Upper lobe of right lung (tissue), 1 donor: ENCODE measurements around the gene SMIM24. TPM values are rescaled to one million over a fixed set of nuclear protein-coding genes. Genes with fewer than 3 reads are reported as not detected.

Experiments used
- ATAC-seq: fragments of 200-7000 bp; cut with Tn5 transposase; one replicate; pipeline ENCODE4 v1.9.1; 2020; ENCODE audit warnings: mild to moderate bottlenecking, moderate library complexity
- DNase-seq: peaks from one replicate; pipeline ENCODE4 v3.0.0-alpha.2; 2020
- H3K27ac ChIP-seq: fragments of 200-600 bp; one replicate; pipeline ENCODE4 v1.8.0; 2022
- H3K27me3 ChIP-seq: fragments of 200-600 bp; one replicate; pipeline ENCODE4 v1.8.0; 2022; ENCODE audit warnings: mild to moderate bottlenecking
- H3K36me3 ChIP-seq: fragments of 200-600 bp; one replicate; pipeline ENCODE4 v1.8.0; 2022
- H3K4me1 ChIP-seq: fragments of 200-600 bp; one replicate; pipeline ENCODE4 v1.8.0; 2022
- H3K4me3 ChIP-seq: fragments of 200-600 bp; one replicate; pipeline ENCODE4 v1.8.0; 2022; ENCODE audit warnings: mild to moderate bottlenecking
- H3K9me3 ChIP-seq: fragments of 200-600 bp; one replicate; pipeline ENCODE4 v1.8.0; 2022
- CTCF ChIP-seq: fragments of 200-600 bp; IDR thresholded peaks from one replicate; pipeline ENCODE4 v1.8.0; 2022; ENCODE audit warnings: antibody characterized with exemption
- intact Hi-C: fragments of 100-400 bp; cut with DNase I; formaldehyde crosslinking; loops from one replicate; pipeline ENCODE4 v1.11.0; 2022
- total RNA-seq: library from RNA; stranded (reverse); fragmentation: NEBNext Ultra II Directional; extraction: Animal tissue kit (Norgen Biotek cat#: 25700); gene quantifications from one replicate; pipeline ENCODE4 v1.2.1, GENCODE V29; 2021
- donor health status: DM: no; HTN: yes; CAD: no; lungs with severe emphysema.

The SMIM24 gene
- total RNA-seq, 1 donor from 2014 or later = not detected

- peaks cover 44% of the 10 kb centered on the region for H3K36me3 ChIP-seq
- no peak for TF ChIP-seq CTCF
- H3K27me3 ChIP-seq = no peaks in the 10 kb centered on the region
- no peak overlapping the region for H3K27ac ChIP-seq
- H3K9me3 ChIP-seq = no peaks in the 10 kb centered on the region
- H3K4me3 ChIP-seq = no peak overlapping the region
- DNase-seq (no peak), ATAC-seq (no peak)
- intact Hi-C loops = no loop called here
- peaks cover 11% of the 10 kb centered on the region for H3K4me1 ChIP-seq
Observed at GRCh38 chr19:3496392-3497273, 16.3 kb upstream of the SMIM24 start.

- ATAC-seq = no peak
- H3K27ac ChIP-seq = no peak overlapping the region
- H3K27me3 ChIP-seq = no peaks in the 10 kb centered on the region
- no peak for TF ChIP-seq CTCF
- H3K9me3 ChIP-seq = no peaks in the 10 kb centered on the region
- H3K36me3 ChIP-seq = peaks cover 49% of the 10 kb centered on the region
- intact Hi-C loops = no loop called here
- no peak for DNase-seq
- H3K4me3 ChIP-seq = no peak overlapping the region
- peaks cover 2% of the 10 kb centered on the region for H3K4me1 ChIP-seq
Observed at GRCh38 chr19:3494559-3494958, 14.2 kb upstream of the SMIM24 start.

- no peak overlapping the region for H3K27ac ChIP-seq
- TF ChIP-seq CTCF = no peak
- no peak overlapping the region for H3K4me3 ChIP-seq
- no peaks in the 10 kb centered on the region for H3K4me1 ChIP-seq
- H3K27me3 ChIP-seq = no peaks in the 10 kb centered on the region
- H3K36me3 ChIP-seq = peaks cover 49% of the 10 kb centered on the region
- H3K9me3 ChIP-seq = no peaks in the 10 kb centered on the region
- intact Hi-C loops = no loop called here
- DNase-seq (no peak), ATAC-seq (peak; percentile 35)
Observed at GRCh38 chr19:3494051-3494450, 13.7 kb upstream of the SMIM24 start.

- H3K27me3 ChIP-seq = no peaks in the 10 kb centered on the region
- H3K4me1 ChIP-seq = no peaks in the 10 kb centered on the region
- H3K27ac ChIP-seq = no peak overlapping the region
- no peaks in the 10 kb centered on the region for H3K9me3 ChIP-seq
- DNase-seq (no peak), ATAC-seq (no peak)
- TF ChIP-seq CTCF = no peak
- H3K36me3 ChIP-seq = peaks cover 49% of the 10 kb centered on the region
- H3K4me3 ChIP-seq = no peak overlapping the region
- intact Hi-C loops = no loop called here
Observed at GRCh38 chr19:3493651-3494050, 13.3 kb upstream of the SMIM24 start.

- H3K36me3 ChIP-seq = peaks cover 49% of the 10 kb centered on the region
- no peak overlapping the region for H3K27ac ChIP-seq
- intact Hi-C loops = no loop called here
- TF ChIP-seq CTCF = no peak
- H3K4me3 ChIP-seq = no peak overlapping the region
- DNase-seq = no peak
- no peaks in the 10 kb centered on the region for H3K27me3 ChIP-seq
- H3K4me1 ChIP-seq = no peaks in the 10 kb centered on the region
- no peak for ATAC-seq
- H3K9me3 ChIP-seq = no peaks in the 10 kb centered on the region
Observed at GRCh38 chr19:3492919-3493318, 12.6 kb upstream of the SMIM24 start.
